GM12865 (cell line): Measurements from ENCODE around the gene NPHP4.
A peak's percentile ranks its signal among the peaks of the same experiment; 100 is the strongest.

Source experiments
- DNase-seq: peaks from one replicate; pipeline ENCODE4 v3.0.0; 2010; ENCODE audit warnings: low read depth
- H3K4me3 ChIP-seq: 2 replicates; pipeline ENCODE4 v1.5.1; 2011; ENCODE audit warnings: mild to moderate bottlenecking, low read depth, low read length, control low read depth
- CTCF ChIP-seq: IDR thresholded peaks from 2 replicates; pipeline ENCODE4 v1.5.1; 2011; ENCODE audit warnings: low read length, control low read depth, low read depth, inconsistent platforms; ENCODE audit not compliant: insufficient read depth; ENCODE audit errors: missing control alignments

Gene NPHP4

GRCh38 chr1:5994713-5995621 is 2.7 kb upstream of the NPHP4 start:
- peak; percentile 79 for DNase-seq
- peak overlapping the region; percentile 60 for H3K4me3 ChIP-seq
- TF ChIP-seq CTCF: peak; percentile 12

GRCh38 chr1:5993556-5994491 is 1.6 kb upstream of the NPHP4 start:
- no peak for TF ChIP-seq CTCF
- peak overlapping the region; percentile 60 for H3K4me3 ChIP-seq
- peak; percentile 44 for DNase-seq

- TF ChIP-seq CTCF: no peak
- peak overlapping the region; percentile 60 for H3K4me3 ChIP-seq
- peak; percentile 32 for DNase-seq
These were observed 760 bp upstream of the NPHP4 start for GRCh38 chr1:5992814-5993555.

- peak overlapping the region; percentile 69 for H3K4me3 ChIP-seq
- no peak for TF ChIP-seq CTCF
- peak; percentile 37 for DNase-seq
These were observed 722 bp downstream of the NPHP4 start for GRCh38 chr1:5991381-5992025.

- H3K4me3 ChIP-seq: peak overlapping the region; percentile 69
- TF ChIP-seq CTCF: no peak
- no peak for DNase-seq
These were observed 1.3 kb downstream of the NPHP4 start for GRCh38 chr1:5990913-5991312.

GRCh38 chr1:5989731-5990271 is 2.4 kb downstream of the NPHP4 start:
- no peak for TF ChIP-seq CTCF
- no peak for DNase-seq

More at GRCh38 chr1:5989731-5990271, 2.4 kb downstream of the NPHP4 start:
- no peak overlapping the region for H3K4me3 ChIP-seq
